Activated T-helper 1 cell treated with anti-CD3 and anti-CD28 coated beads, Interleukin-2, amount 50 U/mL, for 16 hours (primary cell): ENCODE measurements around the gene PON1.

ENCODE experiments used
- DNase-seq, 2 donors: peaks; one replicate each; pipeline ENCODE4 v3.0.0-alpha.2; 2020; ENCODE audit warnings: low read depth in 1 of 2, low spot score in 1 of 2

The PON1 gene

GRCh38 chr7:95324431-95324830 lies at the start of gene PON1:
Gene PON1, minus strand, starts transcription at chr7:95324532. Its CDS starts 57 bp downstream, at chr7:95324475.
- no peak for DNase-seq

- no peak for DNase-seq
These were observed 49.0 kb upstream of the PON1 start for GRCh38 chr7:95373323-95373722.

DNA sequence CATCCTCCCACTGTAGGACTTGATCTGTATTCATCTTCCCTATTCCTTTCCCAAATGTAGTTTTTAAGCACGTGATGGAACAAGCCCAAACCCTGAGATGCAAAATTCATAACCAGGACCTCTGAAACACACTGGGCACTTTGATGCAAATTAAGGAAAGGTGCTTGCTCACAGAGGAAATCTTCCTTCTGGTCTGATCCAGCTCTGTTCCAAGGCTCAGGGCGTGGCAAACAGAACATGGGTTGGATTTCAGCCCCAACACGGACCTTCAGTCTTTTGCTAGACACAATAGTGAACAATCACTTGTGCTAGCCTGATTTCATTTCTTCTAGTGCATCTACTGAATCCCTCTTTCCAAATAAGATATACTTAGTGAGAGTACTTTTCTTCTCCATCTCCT lies 43.9 kb upstream of the PON1 start:
- DNase-seq, result no peak

GRCh38 chr7:95367606-95368005 lies 43.3 kb upstream of the PON1 start:
- DNase-seq, result no peak

GRCh38 chr7:95365151-95365550 lies 40.8 kb upstream of the PON1 start:
- DNase-seq, result no peak

DNA sequence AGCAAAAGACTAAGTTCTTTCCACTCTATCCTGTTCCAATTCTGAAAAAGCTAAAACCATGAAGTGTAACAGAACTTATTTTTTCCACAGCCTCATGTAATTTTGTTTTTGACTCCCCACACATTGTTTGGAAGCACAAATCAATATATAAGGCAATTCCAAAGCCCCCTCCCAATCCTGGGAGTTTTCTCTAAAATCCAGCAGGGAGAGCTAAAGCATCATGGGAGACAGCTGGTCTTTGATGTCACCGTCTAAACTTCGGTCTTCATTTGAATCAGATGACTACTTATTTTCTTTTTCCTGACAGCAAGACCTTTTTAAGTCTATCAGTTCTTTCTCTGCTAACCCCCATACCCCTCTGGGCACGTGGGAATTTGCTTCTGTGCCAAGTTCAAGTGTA lies 33.3 kb upstream of the PON1 start:
- DNase-seq, result no peak

GRCh38 chr7:95342642-95343307 lies 18.4 kb upstream of the PON1 start:
- no peak for DNase-seq

- no peak for DNase-seq
These were observed 17.7 kb upstream of the PON1 start for GRCh38 chr7:95342029-95342428.

- no peak for DNase-seq
These were observed 16.2 kb upstream of the PON1 start for GRCh38 chr7:95340491-95340890.

GRCh38 chr7:95338832-95339231 lies 14.5 kb upstream of the PON1 start:
- DNase-seq, result no peak

DNA sequence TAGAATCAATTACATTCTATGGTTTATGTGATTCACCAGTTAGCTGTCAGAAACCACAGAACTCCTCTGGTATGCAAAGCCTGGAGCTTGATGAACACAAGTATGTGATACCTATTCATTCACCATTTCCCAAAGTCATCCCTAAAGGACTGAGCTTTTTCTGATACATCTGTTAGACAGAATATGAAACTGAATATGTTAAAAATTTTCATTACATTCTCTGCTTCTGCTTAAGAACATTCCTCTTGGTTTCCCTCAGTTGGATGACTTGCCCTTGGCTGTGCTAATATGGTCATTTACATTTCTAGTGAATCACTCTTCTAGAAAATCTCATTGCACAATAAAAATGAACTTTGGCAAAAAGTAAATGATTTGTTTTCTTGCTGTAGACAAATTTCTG lies 10.8 kb upstream of the PON1 start:
- no peak for DNase-seq

DNA sequence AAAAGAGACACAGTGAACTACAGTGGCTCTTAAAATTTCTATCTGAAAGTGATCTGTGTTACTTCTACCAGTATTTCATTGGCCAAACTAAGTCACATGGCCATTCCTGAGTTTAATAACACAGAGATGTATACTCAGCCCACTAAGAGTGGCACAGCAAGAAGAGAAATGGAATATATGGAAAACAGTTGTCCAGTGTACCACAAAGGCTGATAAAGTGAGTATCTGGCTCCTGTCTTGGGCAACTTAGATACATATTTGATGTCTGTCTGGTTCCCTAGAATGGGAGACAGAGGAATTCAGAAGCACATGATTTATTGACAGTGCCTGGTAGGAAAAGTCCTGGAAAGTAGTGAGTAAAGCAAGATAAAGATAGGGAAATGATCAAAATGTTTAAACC lies 10.1 kb upstream of the PON1 start:
- no peak for DNase-seq

GRCh38 chr7:95330961-95331337 lies 6.6 kb upstream of the PON1 start:
- no peak for DNase-seq

- no peak for DNase-seq
These were observed 6.0 kb upstream of the PON1 start for GRCh38 chr7:95330204-95330960.

- no peak for DNase-seq
These were observed 3.0 kb upstream of the PON1 start for GRCh38 chr7:95327356-95327755.

DNA sequence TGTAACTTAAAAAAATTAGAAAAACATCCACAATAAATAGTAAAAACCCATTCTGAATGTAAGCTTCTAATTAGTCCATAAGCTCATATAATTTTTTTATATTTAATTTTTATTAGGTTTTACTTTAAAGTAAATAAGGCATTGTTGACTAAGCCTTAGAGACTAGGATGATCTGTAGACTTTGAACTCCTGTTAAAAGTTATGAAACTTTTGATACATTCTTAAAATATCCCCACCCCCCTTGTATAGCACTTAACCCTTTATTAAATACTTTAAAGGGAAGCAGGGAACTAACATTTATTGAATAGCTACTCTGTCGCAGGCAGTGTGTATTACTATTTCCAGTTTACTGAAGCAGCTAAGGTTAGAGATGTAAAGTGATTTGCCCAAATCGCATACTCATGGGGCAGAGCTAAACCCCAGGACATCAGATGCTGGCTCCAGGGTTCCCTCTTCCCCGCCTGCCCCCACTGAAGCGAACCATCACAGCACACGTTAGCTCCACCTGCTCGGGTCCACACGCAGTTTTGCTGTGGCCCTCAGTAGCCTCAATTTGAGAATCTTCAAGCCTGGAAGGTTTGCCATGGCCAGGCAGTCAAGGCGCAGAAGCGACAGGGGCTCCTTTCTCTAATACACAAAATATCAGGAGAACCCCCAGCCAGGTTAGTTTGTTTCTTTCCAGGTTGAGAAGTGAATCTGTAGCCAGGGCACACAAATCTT lies 762 bp downstream of the PON1 start:
- no peak for DNase-seq

- no peak for DNase-seq
These were observed 1.5 kb downstream of the PON1 start for GRCh38 chr7:95322854-95323253.

DNA sequence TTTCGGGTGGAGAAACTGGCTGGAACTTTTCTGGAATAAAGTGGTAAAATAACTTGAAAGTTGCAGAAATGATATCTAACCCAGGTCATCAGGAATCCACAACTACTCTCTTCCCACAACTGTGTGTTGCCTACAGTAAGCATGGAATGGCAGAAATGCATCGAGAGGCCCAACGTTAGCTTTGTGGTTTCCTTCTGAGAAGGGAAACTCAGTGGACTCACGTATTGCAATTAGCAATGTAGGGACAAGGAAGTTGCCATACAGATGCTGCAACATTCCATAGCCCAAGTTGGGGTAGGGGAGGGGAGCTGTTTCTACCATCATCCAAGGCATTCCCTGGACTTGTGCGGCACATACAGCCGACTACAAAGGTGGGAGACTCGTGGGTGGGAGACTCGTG lies 1.9 kb downstream of the PON1 start:
- no peak for DNase-seq

GRCh38 chr7:95321720-95322119 lies 2.6 kb downstream of the PON1 start:
- DNase-seq, result no peak

GRCh38 chr7:95320651-95321050 lies 3.7 kb downstream of the PON1 start:
- DNase-seq, result no peak

GRCh38 chr7:95319570-95319969 lies 4.8 kb downstream of the PON1 start:
- no peak for DNase-seq

DNA sequence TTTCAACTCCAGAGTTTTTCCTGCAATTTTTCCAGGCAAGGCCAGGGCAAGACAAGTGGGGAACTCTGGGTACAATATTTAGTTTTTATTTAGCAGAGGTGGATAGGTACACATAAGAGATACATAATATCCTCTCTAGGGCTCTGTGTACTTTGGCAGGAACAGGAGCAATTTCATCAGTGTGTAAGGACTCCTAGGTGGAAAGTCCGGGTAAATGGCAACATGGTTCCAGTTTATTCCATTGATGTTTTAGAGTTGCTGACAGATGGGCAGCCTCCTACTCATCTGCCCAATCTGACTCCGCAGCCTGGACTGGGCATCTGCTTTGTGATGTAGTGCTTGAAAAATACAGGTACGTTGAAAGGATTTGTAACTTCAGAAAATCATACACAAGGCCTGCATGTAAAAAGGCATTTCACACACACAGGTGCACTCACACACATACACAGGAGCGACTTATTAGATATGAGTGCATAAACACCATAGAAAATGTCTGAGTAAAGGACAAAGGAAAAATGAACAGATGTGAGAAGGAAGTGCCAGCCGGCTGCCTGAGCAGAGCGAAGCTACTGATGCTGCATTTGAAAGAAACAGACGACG lies 5.7 kb downstream of the PON1 start:
- DNase-seq, result no peak
